UCSD-AML1 (cell line): Measurements from ENCODE around the gene RBBP7.

Experiments used
- DNase-seq: peaks from one replicate; lab custom pipeline; 2025; ENCODE audit not compliant: unreplicated experiment; lab: John Stamatoyannopoulos, UW

Gene RBBP7

GRCh38 chrX:16827225-16827624, 42.9 kb downstream of the RBBP7 start:
- DNase-seq = no peak

- DNase-seq = no peak
Measured at GRCh38 chrX:16826207-16826606, 44.0 kb downstream of the RBBP7 start.

- DNase-seq = no peak
Measured at GRCh38 chrX:16825264-16826035, 44.7 kb downstream of the RBBP7 start.

GRCh38 chrX:16822723-16823122, 47.4 kb downstream of the RBBP7 start:
- no peak for DNase-seq

- DNase-seq = no peak
Measured at GRCh38 chrX:16819634-16820033, 50.5 kb downstream of the RBBP7 start.

- no peak for DNase-seq
Measured at GRCh38 chrX:16814597-16814996, 55.6 kb downstream of the RBBP7 start.

- DNase-seq = no peak
Measured at GRCh38 chrX:16807976-16808542, 62.1 kb downstream of the RBBP7 start.

GRCh38 chrX:16807548-16807947, 62.6 kb downstream of the RBBP7 start:
- DNase-seq = no peak

- DNase-seq = no peak
Measured at GRCh38 chrX:16804923-16805464, 65.2 kb downstream of the RBBP7 start.

- no peak for DNase-seq
Measured at GRCh38 chrX:16797841-16798240, 72.3 kb downstream of the RBBP7 start.

- DNase-seq = no peak
Measured at GRCh38 chrX:16797358-16797757, 72.8 kb downstream of the RBBP7 start.

GRCh38 chrX:16796298-16796697, 73.9 kb downstream of the RBBP7 start:
- no peak for DNase-seq
